GM19025 (cell line): ENCODE data around the gene TDRD10.

ENCODE experiments used
- ATAC-seq: cut with Tn5 transposase; IDR thresholded peaks from one replicate; pipeline ENCODE4 v1.9.1; 2021; ENCODE audit warnings: mild to moderate bottlenecking, low read depth, moderate library complexity; ENCODE audit not compliant: unreplicated experiment

Gene TDRD10, protein sequence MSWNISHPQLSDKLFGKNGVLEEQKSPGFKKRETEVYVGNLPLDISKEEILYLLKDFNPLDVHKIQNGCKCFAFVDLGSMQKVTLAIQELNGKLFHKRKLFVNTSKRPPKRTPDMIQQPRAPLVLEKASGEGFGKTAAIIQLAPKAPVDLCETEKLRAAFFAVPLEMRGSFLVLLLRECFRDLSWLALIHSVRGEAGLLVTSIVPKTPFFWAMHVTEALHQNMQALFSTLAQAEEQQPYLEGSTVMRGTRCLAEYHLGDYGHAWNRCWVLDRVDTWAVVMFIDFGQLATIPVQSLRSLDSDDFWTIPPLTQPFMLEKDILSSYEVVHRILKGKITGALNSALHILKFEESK

DNA sequence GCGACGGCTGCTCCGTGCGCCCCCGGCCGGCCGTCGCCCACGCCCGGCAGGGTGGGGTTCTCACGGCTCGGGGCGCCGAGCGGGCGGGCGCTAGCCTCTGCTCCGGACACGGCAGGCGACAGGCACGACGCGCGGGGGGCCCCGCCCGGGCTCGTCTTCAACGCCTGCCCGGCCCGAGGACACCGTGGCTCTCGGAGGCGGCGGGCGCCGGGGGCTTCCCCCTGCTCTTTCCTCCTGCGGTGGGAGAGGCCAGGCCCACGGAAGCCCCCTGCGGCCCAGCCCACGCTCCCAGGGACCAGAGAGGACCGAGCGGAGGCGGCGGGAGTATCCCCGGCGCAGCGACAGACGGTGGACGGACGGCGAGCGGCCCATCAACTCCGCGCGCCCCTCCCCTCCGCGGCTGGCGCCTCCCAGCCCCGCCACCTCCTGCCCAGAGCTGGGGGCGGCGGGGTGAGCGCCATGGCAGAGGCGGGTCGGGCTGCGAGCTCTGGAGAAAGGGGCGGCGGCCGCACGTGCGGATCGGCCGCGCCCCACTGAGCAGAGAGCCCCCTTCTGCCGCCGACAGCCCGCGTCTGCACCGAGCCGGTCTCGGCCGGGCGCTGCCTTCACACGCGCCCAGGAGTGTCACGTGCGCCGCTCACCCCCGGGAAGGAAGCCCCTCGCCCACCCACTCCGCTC is at the start of gene TDRD10, which contains the start of gene SHE:
TDRD10 (plus strand) TSS at position 154 of the 678 bp plus-strand sequence. CDS start 4,685 bp downstream, outside the sequence.
SHE (minus strand) TSS at position 347 of the 678 bp plus-strand sequence. CDS start 386 bp downstream, outside the sequence.
- no peak for ATAC-seq

DNA sequence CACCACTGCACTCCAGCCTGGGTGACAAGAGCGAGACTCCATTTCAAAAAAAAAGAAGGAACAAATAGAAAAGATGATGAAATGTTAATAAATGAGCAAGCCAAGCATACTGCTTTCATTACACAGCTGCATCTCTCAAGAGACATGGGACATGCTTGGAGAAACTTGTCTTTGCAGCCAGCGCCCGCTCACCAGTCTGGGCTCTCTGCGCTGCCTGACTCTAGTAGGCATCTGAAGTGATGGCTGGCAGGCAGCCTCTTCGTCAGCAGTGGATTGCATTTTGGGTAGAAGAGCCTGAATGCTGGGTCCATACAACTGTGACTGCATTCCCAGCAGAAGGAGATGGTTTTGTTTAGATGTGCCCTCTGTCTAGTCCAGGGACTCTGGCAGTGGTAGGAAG is 48.9 kb upstream of the TDRD10 start:
- no peak for ATAC-seq

DNA sequence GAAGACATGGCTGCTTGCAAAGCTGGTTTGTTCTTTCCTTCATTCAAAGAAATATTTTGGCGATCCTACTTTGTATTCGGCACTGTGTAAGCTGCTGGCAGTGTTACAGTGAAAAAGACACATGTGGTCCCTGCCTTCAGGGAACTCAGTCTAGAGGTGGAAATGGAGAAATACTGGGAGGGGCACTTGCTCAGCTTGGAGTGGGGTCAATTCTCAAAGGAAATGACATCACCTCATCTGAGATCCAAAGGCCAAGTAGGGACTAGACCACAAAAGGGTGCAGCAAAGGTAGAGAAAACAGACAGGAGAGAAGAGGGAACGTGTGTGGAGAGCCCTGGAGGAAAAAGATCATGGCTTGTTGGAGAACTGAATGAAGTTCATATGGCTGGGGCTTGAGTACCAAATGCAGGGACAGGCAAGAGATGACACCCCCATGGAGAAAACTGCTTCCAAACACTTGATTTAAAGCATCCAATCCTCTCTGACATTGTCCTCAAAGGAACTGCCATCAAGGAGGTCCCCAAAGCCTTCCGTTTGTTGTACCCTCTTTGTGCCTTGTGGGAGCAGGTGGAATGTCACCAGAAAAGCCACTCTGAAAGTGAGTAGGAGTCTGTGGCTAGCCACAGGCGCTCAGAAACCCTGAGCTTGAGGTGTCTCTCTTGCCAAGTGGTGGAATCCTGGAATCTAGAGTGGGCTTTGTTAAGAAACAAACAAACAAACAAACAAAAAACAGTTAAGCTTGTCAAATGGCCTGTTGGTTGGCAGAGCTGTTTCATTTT is 48.3 kb upstream of the TDRD10 start:
- no peak for ATAC-seq

DNA sequence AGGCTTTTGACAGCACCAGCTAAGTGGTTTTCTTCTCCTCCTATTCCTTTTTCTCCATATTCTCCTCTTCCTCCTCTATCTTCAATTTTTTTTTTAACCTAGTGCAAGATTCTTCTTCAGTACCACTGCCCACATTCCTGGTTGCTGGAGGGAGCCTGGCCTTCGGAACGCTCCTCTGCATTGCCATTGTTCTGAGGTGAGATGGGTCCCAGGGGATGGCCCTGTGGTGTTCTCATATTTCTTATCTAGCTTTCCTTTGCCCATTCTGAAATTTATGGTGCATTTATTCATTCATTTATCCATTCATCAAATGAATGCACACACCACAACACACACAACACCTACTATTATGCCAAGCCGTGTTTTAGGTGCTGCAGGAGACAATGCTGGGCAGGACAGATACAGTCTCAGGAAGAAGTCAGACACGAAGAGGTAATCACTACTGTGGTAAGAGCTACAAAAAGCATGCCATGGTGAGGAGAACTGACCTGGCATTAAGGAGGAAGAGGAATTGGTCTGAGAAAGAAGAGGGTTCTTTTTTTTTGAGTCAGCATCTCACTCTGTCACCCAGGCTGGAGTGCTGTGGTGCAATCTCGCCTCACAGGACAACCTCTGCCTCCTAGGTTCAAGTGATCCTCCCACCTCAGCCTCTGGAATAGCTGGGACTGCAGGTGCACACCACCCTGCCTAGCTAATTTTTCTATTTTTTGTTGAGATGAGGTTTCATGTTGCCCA is 47.5 kb upstream of the TDRD10 start:
- no peak for ATAC-seq

DNA sequence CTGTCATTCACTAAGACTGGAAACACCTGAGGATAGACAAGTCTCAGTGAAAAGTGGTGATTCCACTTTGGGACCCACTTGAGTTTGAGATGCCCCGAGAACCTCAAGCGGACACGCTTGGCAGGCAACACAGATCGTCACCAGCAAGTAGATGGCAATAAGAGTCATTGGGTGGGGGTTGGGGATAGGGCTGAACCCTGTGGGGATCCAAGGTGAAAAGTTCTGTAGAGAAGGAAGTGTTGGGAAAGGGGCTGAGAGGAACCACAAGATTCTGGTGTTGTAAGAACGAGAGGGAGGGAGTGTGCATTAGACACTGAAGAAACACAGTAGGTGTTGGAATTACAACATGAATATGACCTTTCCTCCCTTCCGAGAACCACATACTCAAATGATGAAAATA is 45.4 kb upstream of the TDRD10 start:
- ATAC-seq, result no peak

DNA sequence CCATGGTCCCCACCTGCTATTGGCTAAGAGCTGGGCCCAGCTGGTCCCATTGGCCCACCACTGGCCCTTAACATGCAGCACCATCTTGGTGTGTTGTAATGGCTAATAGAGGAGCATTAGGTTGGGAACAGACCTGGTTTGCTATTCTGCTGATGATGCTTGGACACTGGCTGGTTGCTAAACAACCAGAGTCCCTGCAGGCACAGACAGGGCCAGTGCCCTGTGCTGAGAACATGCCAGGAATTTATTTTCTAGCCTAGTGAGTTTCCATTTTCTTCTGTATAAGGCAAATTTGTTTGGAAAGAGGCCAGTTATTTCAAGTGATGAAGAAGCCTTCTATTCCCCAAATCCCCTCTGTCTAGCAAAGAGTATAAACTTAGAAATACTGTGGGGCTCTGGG is 42.9 kb upstream of the TDRD10 start:
- ATAC-seq, result no peak

DNA sequence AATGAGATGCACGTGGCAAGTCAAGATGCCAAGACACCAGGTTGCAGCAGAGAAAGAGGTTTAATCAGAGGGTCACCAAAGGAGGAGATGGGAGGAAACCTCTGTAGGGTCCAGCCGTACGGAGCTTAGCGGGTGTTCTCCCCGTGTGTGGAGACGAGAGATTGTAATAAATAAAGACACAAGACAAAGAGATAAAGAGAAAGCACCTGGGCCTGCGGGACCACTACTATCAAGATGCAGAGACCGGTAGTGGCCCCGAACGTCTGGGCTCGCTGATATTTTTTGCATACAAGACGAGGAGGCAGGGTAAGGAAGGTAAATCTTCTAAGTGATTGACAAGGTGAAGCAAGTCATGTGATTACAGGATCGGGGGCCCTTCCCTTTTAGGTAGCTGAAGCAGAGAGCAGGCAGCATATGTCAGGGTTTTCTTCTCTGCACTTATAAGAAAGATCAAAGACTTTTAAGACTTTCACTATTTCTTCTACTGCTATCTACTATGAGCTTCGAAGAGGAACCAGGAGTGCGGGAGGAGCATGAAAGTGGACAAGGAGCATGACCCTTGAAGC is 41.2 kb upstream of the TDRD10 start:
- no peak for ATAC-seq

DNA sequence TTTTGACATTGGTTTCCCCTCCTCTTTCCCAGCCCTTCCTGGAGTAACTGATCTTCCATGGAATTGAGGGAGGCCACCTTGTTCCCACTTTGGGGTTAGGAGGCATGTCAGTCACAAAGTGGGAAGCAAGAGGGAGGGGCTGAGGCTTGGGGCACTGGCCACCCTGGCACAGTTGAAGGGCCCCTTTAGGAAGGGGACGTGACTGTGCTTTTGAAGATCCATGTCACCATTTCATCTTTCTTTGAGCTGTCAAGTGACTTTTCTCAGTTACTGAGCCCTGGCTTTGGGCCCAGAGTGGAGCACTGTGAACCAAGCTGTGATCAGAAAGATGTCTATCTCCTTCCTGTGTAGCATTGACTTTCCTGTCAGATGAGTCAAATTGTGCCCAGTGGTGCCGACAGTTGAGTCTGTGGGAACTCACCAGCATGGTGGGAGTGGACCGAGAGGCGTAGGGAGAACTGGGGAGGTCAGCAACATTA is 38.5 kb upstream of the TDRD10 start:
- ATAC-seq, result no peak

DNA sequence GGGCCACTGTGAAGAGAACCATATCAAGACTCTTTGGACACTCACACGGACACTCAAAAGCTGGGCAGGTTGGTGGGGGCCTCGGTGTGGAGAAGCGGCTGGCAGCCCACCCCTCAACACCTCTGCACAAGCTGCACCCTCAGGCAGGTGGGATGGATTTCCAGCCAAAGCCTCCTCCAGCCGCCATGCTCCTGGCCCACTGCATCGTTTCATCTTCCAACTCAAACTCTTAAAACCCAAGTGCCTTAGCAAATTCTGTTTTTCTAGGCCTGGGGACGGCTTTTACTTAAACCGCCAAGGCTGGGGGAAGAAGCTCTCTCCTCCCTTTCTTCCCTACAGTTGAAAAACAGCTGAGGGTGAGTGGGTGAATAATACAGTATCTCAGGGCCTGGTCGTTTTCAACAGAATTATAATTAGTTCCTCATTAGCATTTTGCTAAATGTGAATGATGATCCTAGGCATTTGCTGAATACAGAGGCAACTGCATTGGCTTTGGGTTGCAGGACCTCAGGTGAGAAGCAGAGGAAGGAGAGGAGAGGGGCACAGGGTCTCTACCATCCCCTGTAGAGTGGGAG is 36.3 kb upstream of the TDRD10 start:
- ATAC-seq, result no peak

DNA sequence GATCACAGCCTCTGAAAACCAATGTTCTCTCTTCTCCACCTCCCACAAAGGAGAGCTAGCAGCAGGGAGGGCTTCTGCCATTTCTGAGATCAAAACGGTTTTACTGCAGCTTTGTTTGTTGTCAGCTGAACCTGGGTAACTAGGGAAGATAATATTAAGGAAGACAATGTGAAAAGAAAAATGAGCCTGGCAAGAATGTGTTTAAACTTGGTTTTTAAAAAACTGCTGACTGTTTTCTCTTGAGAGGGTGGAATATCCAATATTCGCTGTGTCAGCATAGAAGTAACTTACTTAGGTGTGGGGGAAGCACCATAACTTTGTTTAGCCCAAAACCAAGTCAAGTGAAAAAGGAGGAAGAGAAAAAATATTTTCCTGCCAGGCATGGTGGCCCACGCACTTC is 35.8 kb upstream of the TDRD10 start:
- ATAC-seq, result no peak

DNA sequence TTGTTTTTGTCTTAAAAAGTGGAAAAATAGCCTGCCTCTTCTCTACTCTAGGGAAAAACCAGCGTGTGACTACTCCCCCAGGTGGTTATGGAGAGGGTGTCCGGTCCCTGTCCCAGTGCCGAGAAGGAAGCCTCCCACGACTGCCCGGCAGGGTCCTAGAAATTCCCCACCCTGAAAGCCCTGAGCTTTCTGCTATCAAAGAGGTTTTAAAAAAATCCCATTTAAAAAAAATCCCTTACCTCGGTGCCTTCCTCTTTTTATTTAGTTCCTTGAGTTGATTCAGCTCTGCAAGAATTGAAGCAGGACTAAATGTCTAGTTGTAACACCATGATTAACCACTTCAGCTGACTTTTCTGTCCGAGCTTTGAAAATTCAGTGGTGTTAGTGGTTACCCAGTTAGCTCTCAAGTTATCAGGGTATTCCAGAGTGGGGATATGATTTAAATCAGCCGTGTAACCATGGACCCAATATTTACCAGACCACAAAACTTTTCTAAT is 35.0 kb upstream of the TDRD10 start:
- ATAC-seq, result no peak

DNA sequence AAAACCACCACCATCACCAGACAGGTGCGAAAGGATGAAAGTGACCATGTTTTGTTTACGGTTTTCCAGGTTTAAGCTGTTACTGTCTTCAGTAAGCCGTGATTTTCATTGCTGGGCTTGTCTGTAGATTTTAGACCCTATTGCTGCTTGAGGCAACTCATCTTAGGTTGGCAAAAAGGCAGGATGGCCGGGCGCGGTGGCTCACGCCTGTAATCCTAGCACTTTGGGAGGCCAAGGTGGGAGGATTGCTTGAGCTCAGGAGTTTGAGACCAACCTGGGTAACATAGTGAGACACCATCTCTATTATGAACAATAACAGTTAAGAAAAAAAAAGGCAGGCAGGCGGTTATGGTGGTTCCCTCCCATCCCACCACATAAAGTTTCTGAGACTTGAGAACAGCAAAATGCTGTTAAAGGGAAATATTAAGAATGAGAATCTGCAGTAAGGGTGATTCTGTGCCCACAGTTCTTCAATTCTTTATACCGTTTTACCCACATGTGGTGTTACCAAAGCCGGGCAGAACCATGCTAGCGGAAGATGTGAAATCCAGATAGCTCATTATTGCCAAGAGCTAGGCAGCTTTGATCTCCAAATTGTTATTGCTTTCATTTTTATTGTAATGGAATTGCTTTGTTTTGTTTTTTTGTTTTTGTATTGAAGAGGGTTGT is 34.5 kb upstream of the TDRD10 start:
- no peak for ATAC-seq

DNA sequence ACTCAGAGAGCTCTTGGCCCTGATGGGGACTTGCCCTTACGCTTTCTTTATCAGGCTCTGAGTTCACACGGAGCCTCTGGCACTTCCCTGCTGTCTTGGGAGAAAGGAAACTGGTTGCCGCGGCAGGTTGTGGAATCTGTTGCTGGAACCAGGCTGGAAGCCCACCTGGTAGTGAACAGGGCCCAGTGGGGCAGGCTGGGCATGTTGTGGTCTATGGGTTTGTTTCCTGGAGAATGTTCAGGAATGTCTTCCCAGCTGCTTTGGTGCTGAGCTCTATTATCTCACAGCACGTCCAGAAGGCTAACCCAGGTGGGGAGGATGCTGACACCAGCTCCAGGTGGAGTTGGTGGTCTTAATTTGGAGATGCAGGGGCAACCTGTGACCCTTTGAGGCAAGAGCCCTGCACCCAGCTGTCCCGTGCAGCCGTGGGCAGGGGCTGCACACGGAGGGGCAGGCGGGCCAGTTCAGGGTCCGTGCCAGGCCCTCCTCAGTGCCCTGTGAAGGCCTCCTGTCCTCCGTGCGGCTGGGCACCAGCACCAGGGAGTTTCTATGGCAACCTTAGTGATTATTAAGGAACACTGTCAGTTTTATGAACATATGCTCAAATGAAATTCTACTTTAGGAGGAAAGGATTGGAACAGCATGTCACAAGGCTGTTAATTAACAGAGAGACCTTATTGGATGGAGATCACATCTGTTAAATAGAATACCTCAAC is 33.3 kb upstream of the TDRD10 start:
- no peak for ATAC-seq

DNA sequence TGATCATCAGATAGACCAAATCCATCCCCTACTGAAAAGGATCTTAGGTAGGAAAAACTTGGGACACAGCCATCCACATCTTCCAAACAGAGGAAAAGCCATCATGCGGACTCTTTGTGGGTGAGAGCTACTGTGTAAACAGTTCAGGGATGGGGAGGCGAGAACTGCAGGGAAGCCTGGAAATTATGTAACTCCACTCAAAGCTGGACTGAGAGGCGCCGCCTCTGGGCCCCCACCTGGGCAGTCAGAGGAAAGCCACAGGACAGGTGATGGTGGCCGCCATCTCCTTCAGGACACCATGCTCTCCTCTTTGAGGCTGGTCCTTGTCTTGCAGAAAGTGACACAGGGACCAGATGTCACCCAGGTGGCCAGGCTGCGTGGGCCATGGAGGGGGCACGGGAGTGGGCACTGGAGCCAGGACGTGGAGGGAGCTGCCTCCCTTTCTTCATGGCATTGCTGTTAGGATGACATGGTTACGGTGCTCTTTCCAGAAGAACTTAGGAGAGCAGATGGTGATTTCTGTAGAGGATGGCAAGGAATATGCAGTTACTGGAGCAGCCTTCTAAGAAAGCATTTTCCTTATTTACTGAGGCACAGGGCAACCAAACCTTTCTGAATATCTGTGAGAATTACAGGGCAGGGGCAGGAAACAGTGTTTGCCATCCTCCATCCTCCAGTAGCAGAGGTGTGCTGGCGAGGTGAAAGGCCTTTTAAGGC is 32.0 kb upstream of the TDRD10 start:
- ATAC-seq, result no peak

DNA sequence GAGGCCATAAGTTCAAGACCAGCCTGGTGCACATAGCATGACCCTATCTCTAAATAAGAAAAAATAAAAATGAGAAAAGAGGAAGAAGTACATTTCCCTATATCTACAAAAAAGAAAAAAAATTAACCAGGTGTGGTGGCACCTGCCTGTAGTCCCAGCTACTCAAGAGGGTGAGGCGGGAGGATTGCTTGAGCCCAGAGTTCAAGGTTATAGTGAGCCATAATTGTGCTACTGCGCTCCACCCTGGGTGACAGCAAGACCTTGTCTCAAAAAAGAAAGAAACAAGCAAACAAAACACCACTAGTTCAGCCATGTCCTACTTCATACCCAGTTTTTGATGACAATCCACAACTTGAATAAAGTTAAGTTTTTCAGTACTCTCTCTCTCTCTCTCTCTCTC is 30.7 kb upstream of the TDRD10 start:
- no peak for ATAC-seq

DNA sequence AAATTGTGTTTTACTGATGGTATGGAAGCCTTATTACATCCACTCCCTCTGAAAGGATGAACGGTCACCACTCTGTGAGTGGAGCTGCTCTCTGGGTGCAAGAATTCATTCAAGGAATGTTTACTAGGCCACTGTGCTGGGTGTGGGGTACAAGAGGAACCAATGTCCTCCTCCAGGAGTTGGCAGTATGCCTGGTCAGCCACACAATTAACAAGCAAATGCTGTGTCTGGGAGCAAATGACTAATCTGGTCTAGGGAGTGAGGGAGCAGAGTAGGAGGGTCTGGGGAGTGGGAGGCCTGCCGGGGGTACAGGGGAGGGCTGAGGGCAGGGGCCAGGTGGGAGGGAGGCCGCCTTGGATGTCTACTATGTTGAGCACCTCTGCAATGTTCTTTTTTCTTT is 27.2 kb upstream of the TDRD10 start:
- ATAC-seq, result no peak

DNA sequence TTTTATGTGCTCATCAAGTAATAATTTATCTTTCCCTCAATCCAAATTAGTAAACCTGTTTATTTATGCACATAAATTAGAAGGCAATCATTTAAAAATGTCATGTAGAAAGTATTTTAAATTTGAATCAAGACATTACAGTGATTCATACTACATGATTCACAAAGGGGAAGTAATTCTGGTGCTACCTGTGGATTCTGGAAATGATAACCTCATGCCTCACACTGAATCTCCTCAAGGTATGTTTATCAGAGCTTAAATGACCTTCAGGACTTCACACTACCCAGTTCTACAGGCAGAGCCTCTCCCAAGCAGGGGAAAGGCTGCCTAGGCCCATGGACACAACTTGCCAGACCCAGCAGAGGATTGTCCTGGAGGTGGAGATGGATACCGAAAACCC is 25.2 kb upstream of the TDRD10 start:
- no peak for ATAC-seq

DNA sequence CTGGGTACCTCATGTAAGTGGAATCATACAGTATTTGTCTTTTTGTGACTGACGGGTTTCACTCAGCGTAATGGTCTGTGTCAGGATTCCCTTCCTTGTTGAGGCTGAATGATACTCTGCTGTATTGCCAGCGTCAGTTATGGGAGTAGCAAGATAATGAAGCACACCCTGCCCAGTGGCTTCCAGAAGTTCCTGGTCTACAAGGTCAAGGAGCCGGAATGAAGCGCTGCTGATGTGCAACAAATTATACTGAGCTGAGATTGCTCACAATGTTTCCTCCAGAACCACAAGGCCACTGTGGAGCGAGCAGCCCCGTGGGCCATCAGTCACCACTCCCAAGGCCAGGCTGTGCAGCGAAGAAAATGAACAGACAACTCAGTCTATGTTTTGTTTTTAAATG is 24.0 kb upstream of the TDRD10 start:
- no peak for ATAC-seq
